Thymus (tissue), 11 donors: ENCODE data around the gene PLEKHG5. TPM values are rescaled to one million over a fixed set of nuclear protein-coding genes. Genes with fewer than 3 reads are reported as not detected.

Source experiments
- DNase-seq, 9 donors: peaks; one replicate each; pipeline ENCODE4 v3.0.0-alpha.2; 2013; ENCODE audit warnings: low spot score in 9 of 9, low read depth in 6 of 9, missing footprints in 1 of 9
- H3K27ac ChIP-seq, 2 donors: one replicate each; pipeline ENCODE4 v1.5.1; 2013; ENCODE audit warnings: control low read depth in 1 of 2, low read depth in 1 of 2, low read length in 1 of 2, mild to moderate bottlenecking in 1 of 2, moderate library complexity in 1 of 2
- H3K27me3 ChIP-seq, 2 donors: one replicate each; pipeline ENCODE4 v1.5.1; 2013; ENCODE audit warnings: low read length in 1 of 2; ENCODE audit not compliant: control insufficient read depth in 2 of 2, insufficient read depth in 1 of 2
- H3K36me3 ChIP-seq, 2 donors: one replicate each; pipeline ENCODE4 v1.5.1; 2013; ENCODE audit warnings: low read length in 1 of 2, mild to moderate bottlenecking in 1 of 2, moderate library complexity in 1 of 2; ENCODE audit not compliant: control insufficient read depth in 2 of 2, insufficient read depth in 2 of 2
- H3K4me1 ChIP-seq, 2 donors: one replicate each; pipeline ENCODE4 v1.5.1; 2013; ENCODE audit warnings: low read length in 2 of 2; ENCODE audit not compliant: control insufficient read depth in 2 of 2, insufficient read depth in 2 of 2
- H3K4me3 ChIP-seq, 2 donors: one replicate each; pipeline ENCODE4 v1.5.1; 2013; ENCODE audit warnings: low read length in 2 of 2, control low read depth in 1 of 2, mild to moderate bottlenecking in 1 of 2
- H3K9me3 ChIP-seq, 2 donors: one replicate each; pipeline ENCODE4 v1.5.1; 2013; ENCODE audit warnings: low read length in 1 of 2, mild to moderate bottlenecking in 1 of 2; ENCODE audit not compliant: control insufficient read depth in 2 of 2, insufficient read depth in 1 of 2
- WGBS: extraction: QIAGEN DNeasy Blood & Tissue Kit; methylation state at CpG from one replicate; pipeline ENCODE4 v1.1.7; 2013; 5-methylcytosine and 5-hydroxymethylcytosine counted together
- polyA plus RNA-seq: library from polyadenylated mRNA; stranded (reverse); fragments of 200-250 nt; gene quantifications from one replicate; pipeline ENCODE4 v1.2.3, GENCODE V29; 2013
- total RNA-seq: library from RNA; stranded (reverse); fragments of 120-200 nt; gene quantifications from one replicate; pipeline ENCODE4 v1.2.4, GENCODE V29; 2013
- donor health status: healthy.

The PLEKHG5 gene
- total and polyA plus RNA-seq, 2 donors: 2.4 to 4.6 TPM

GRCh38 chr1:6477039-6477820, 14.2 kb downstream of the PLEKHG5 start:
- Histone ChIP-seq H3K27me3 (peaks cover 0 to 16% of the 10 kb centered on the region in 2 donors), H3K27ac (no peak overlapping the region), H3K9me3 (no peaks in the 10 kb centered on the region), H3K4me3 (no peak overlapping the region), H3K36me3 (no peaks in the 10 kb centered on the region), H3K4me1 (peaks cover 0 to 5% of the 10 kb centered on the region in 2 donors)
- no peak for DNase-seq
- WGBS: 91% methylated on average over 24 of the region's 24 CpGs

GRCh38 chr1:6476483-6476882, 15.0 kb downstream of the PLEKHG5 start:
- WGBS: 96% methylated on average over 5 of the region's 5 CpGs
- H3K27me3 ChIP-seq: peaks cover 0 to 12% of the 10 kb centered on the region in 2 donors
- H3K4me1 ChIP-seq: peaks cover 0 to 5% of the 10 kb centered on the region in 2 donors
- no peak overlapping the region for H3K4me3 ChIP-seq
- no peaks in the 10 kb centered on the region for H3K9me3 ChIP-seq
- no peaks in the 10 kb centered on the region for H3K36me3 ChIP-seq
- DNase-seq: no peak
- H3K27ac ChIP-seq: no peak overlapping the region

GRCh38 chr1:6475381-6476133, 15.9 kb downstream of the PLEKHG5 start:
- H3K9me3 ChIP-seq: no peaks in the 10 kb centered on the region
- peaks cover 0 to 8% of the 10 kb centered on the region in 2 donors for H3K27me3 ChIP-seq
- H3K36me3 ChIP-seq: no peaks in the 10 kb centered on the region
- peaks cover 0 to 5% of the 10 kb centered on the region in 2 donors for H3K4me1 ChIP-seq
- no peak overlapping the region for H3K4me3 ChIP-seq
- no peak overlapping the region for H3K27ac ChIP-seq
- peak in 3 of 9 donors; percentile 50 to 70 (median 61) for DNase-seq
- 30% methylated on average over 33 of the region's 33 CpGs for whole genome bisulfite sequencing

- Histone ChIP-seq H3K27ac (no peak overlapping the region), H3K4me1 (peaks cover 0 to 5% of the 10 kb centered on the region in 2 donors), H3K36me3 (no peaks in the 10 kb centered on the region), H3K9me3 (no peaks in the 10 kb centered on the region), H3K4me3 (no peak overlapping the region), H3K27me3 (peaks cover 0 to 8% of the 10 kb centered on the region in 2 donors)
- 90% methylated on average over 13 of the region's 13 CpGs for WGBS
- no peak for DNase-seq
Observed at GRCh38 chr1:6474815-6475282, 16.6 kb downstream of the PLEKHG5 start.

- 93% methylated on average over 33 of the region's 33 CpGs for WGBS
- no peak overlapping the region for H3K27ac ChIP-seq
- peaks cover 0 to 9% of the 10 kb centered on the region in 2 donors for H3K27me3 ChIP-seq
- no peak for DNase-seq
- H3K9me3 ChIP-seq: no peaks in the 10 kb centered on the region
- H3K4me1 ChIP-seq: peaks cover 0 to 5% of the 10 kb centered on the region in 2 donors
- H3K4me3 ChIP-seq: no peak overlapping the region
- no peaks in the 10 kb centered on the region for H3K36me3 ChIP-seq
Observed at GRCh38 chr1:6473974-6474814, 17.3 kb downstream of the PLEKHG5 start.

GRCh38 chr1:6473156-6473555, 18.3 kb downstream of the PLEKHG5 start:
- Histone ChIP-seq H3K27me3 (peaks cover 0 to 12% of the 10 kb centered on the region in 2 donors), H3K4me1 (peaks cover 0 to 5% of the 10 kb centered on the region in 2 donors), H3K36me3 (no peaks in the 10 kb centered on the region), H3K27ac (no peak overlapping the region), H3K9me3 (no peaks in the 10 kb centered on the region), H3K4me3 (no peak overlapping the region)
- DNase-seq: no peak
- WGBS: 97% methylated on average over 18 of the region's 18 CpGs

- Histone ChIP-seq H3K9me3 (no peaks in the 10 kb centered on the region), H3K27ac (no peak overlapping the region), H3K4me3 (no peak overlapping the region), H3K36me3 (no peaks in the 10 kb centered on the region), H3K27me3 (peaks cover 0 to 16% of the 10 kb centered on the region in 2 donors), H3K4me1 (peaks cover 0 to 5% of the 10 kb centered on the region in 2 donors)
- no peak for DNase-seq
- 88% methylated on average over 10 of the region's 10 CpGs for WGBS
Observed at GRCh38 chr1:6472391-6472790, 19.1 kb downstream of the PLEKHG5 start.

GRCh38 chr1:6471970-6472368, 19.5 kb downstream of the PLEKHG5 start:
- Histone ChIP-seq H3K4me3 (no peak overlapping the region), H3K27ac (no peak overlapping the region), H3K4me1 (peaks cover 0 to 5% of the 10 kb centered on the region in 2 donors), H3K27me3 (peaks cover 2 to 19% of the 10 kb centered on the region in 2 donors), H3K36me3 (no peaks in the 10 kb centered on the region), H3K9me3 (no peaks in the 10 kb centered on the region)
- DNase-seq: no peak
- 96% methylated on average over 7 of the region's 7 CpGs for WGBS
